ENCODE measurements around the gene DDIT4. TPM values are rescaled to one million over a fixed set of nuclear protein-coding genes. Genes with fewer than 3 reads are reported as not detected.

DDIT4 gene
- total and polyA plus RNA-seq, 2 experiments from 2014 or later: 144 to 188 TPM

DNA sequence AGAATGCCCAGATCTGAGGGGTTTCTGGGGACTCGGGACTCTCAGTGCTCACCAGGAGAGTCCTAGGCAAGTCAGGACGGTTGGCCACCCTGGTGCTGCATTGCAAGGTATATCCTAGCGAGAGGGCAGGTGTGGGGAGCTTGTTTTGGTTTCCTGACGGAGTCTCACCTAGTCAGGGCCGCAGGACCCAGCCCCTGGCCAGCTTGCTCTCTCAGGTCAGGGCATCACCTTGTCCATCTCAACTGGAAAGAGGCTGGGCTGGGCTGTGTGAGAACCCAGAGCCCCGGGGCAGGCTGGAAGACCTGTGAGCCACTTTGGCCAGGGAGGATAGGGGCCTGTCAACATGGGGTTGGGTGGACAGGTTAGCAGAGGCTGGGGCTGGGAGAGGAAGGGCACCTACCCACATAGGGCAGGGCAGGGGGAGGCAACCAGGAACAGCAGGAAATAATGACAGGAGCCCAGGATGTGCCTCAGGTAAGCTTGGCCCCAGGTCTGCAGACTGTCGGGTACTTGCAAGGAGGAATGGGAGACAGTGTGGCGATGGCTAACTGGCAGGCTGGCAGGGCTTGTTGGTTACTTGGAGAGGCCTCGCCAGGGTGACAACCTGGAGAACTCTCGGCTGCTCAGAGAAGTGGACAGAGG is 49.5 kb downstream of the DDIT4 start:
- no peaks in the 10 kb centered on the region for H3K9me3 ChIP-seq (ENCODE audit: low read depth)
- no peak overlapping the region for H3K4me2 ChIP-seq (ENCODE audit: unreplicated experiment)
- TF ChIP-seq EZH2phosphoT487 (IDR thresholded peaks at IDR 0.05; ENCODE audit: insufficient read depth, low read depth): no peak
- H3K9ac ChIP-seq: no peak overlapping the region
- H3K4me1 ChIP-seq (ENCODE audit: insufficient read depth): peaks cover 24% of the 10 kb centered on the region
- no peaks in the 10 kb centered on the region for H3K36me3 ChIP-seq (ENCODE audit: low read depth)
- H4K20me1 ChIP-seq (ENCODE audit: insufficient read depth): no peaks in the 10 kb centered on the region
- no peaks in the 10 kb centered on the region for H3K9me2 ChIP-seq (ENCODE audit: insufficient read depth)
- peaks cover 9% of the 10 kb centered on the region for H3F3A ChIP-seq (ENCODE audit: insufficient read depth)
- H3K79me2 ChIP-seq (ENCODE audit: insufficient read depth): no peaks in the 10 kb centered on the region
- H3K27me3 ChIP-seq (replicated peaks; ENCODE audit: insufficient read depth): no peaks in the 10 kb centered on the region
- H3K4me3 ChIP-seq: no peak overlapping the region
- DNase-seq: no peak
- no peak overlapping the region for H2AFZ ChIP-seq
- no peak overlapping the region for H3K27ac ChIP-seq
- WGBS, 2 experiments (ENCODE audit: low coverage in 1 of 2, low lambda C conversion rate in 2 of 2, missing lambda C conversion rate in 2 of 2): 96 to 98% methylated on average over 10 of the region's 10 CpGs
- in situ Hi-C loops (cut with MboI): no loop called here

- Histone ChIP-seq H2AFZ (no peak overlapping the region), H3K9ac (no peak overlapping the region), H3K36me3 (ENCODE audit: low read depth) (no peaks in the 10 kb centered on the region), H3K79me2 (ENCODE audit: insufficient read depth) (no peaks in the 10 kb centered on the region), H3F3A (ENCODE audit: insufficient read depth) (peaks cover 9% of the 10 kb centered on the region), H3K4me3 (no peak overlapping the region), H3K4me2 (ENCODE audit: unreplicated experiment) (no peak overlapping the region), H3K4me1 (ENCODE audit: insufficient read depth) (peaks cover 22% of the 10 kb centered on the region), H4K20me1 (ENCODE audit: insufficient read depth) (no peaks in the 10 kb centered on the region), H3K27me3 (replicated peaks; ENCODE audit: insufficient read depth) (no peaks in the 10 kb centered on the region), H3K9me2 (ENCODE audit: insufficient read depth) (no peaks in the 10 kb centered on the region), H3K9me3 (ENCODE audit: low read depth) (no peaks in the 10 kb centered on the region), H3K27ac (no peak overlapping the region)
- TF ChIP-seq EZH2 (IDR thresholded peaks at IDR 0.05; ENCODE audit: insufficient read depth, poor library complexity, severe bottlenecking) (no peak), EZH2phosphoT487 (IDR thresholded peaks at IDR 0.05; ENCODE audit: insufficient read depth, low read depth) (no peak)
- WGBS, 2 experiments (ENCODE audit: low coverage in 1 of 2, low lambda C conversion rate in 2 of 2, missing lambda C conversion rate in 2 of 2): 88 to 89% methylated on average over 12 of the region's 12 CpGs
- in situ Hi-C loops (cut with MboI): no loop called here
- no peak for DNase-seq
Observed at GRCh38 chr10:72323771-72324191, 50.1 kb downstream of the DDIT4 start.

Other genes starting within 250 kb of the DDIT4 start
- gene SPOCK2, start 185.4 kb upstream of the DDIT4 start, total RNA-seq (2014; rRNA removed; shearing (Covaris generic)): not detected in 2 replicates
- 0.04 TPM in 1 of 2 replicates, not detected in the other for gene SPOCK2, start 185.4 kb upstream of the DDIT4 start, polyA plus RNA-seq (2016; fragmentation: Nextera tagmentation; extraction: Ambion mirVana)
- 61.1 and 69.6 TPM in 2 replicates for gene ANAPC16, start 57.9 kb upstream of the DDIT4 start, total RNA-seq (2014; rRNA removed; shearing (Covaris generic))
- gene ANAPC16, start 57.9 kb upstream of the DDIT4 start, polyA plus RNA-seq (2016; fragmentation: Nextera tagmentation; extraction: Ambion mirVana): 97.9 and 101 TPM in 2 replicates
- 21.5 and 25.2 TPM in 2 replicates for gene ASCC1, start 57.6 kb upstream of the DDIT4 start, total RNA-seq (2014; rRNA removed; shearing (Covaris generic))
- gene ASCC1, start 57.6 kb upstream of the DDIT4 start, polyA plus RNA-seq (2016; fragmentation: Nextera tagmentation; extraction: Ambion mirVana): 26.6 and 30.0 TPM in 2 replicates
- gene DNAJB12, start 81.0 kb downstream of the DDIT4 start, total RNA-seq (2014; rRNA removed; shearing (Covaris generic)): 28.4 and 32.9 TPM in 2 replicates
- gene DNAJB12, start 81.0 kb downstream of the DDIT4 start, polyA plus RNA-seq (2016; fragmentation: Nextera tagmentation; extraction: Ambion mirVana): 32.0 and 33.5 TPM in 2 replicates